Stimulated activated CD8-positive, alpha-beta memory T cell treated with anti-CD3 and anti-CD28 coated beads, Interleukin-12 subunit alpha, Interleukin-12 subunit beta, amount 100 ng/mL, for 24 hours (primary cell): ENCODE data around the gene AHDC1.
"Not testable (repeated sequence)": the region's sequence is repeated elsewhere in the genome, so short reads cannot be mapped to it uniquely, and the experiment has no call there.

Experiments
- DNase-seq: peaks from one replicate; pipeline ENCODE4 v3.0.0-alpha.2; 2020; ENCODE audit errors: extremely low read depth

AHDC1 gene

DNA sequence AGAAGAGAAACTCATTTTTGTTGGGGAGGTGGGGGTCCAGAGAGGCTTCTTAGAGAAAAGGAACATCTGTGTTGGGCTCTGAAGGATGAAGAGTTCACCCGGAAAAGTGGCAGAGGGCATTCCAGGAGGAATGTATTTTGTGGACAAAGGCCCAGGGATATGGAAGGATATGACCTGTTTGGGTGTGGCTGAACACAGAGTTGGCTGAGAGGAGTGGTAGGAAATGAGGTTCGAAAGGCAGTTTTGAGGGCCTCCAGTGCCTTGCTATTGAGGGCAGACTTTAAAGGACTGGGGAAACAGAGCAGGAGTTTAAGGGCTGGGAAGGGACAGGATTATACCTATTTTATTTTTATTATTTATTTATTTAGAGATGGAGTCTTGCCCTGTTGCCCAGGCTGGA lies 86.6 kb downstream of the AHDC1 start:
- no peak for DNase-seq

DNA sequence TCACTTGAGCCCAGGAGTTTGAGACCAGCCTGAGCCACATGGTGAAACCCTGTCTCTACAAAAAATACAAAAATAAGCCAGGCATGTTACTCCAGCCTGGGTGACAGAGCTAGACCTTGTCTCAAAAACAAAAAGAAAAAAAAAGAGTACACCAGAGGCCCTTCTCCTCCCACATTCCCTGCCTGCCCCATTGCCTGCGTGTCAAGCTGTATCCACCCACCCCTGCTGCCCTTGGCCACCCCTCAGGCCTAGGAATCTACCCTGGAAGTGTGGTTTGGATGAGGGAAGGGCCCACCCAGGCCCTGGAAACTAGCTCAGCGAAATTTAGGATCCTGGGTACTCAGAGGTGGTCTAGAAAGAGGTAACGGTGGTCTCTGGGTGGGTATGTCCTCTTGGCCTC lies 88.3 kb downstream of the AHDC1 start:
- DNase-seq: no peak

- no peak for DNase-seq
Measured at GRCh38 chr1:27513958-27514357, 90.0 kb downstream of the AHDC1 start.

- DNase-seq: no peak
Measured at GRCh38 chr1:27513528-27513927, 90.4 kb downstream of the AHDC1 start.

DNA sequence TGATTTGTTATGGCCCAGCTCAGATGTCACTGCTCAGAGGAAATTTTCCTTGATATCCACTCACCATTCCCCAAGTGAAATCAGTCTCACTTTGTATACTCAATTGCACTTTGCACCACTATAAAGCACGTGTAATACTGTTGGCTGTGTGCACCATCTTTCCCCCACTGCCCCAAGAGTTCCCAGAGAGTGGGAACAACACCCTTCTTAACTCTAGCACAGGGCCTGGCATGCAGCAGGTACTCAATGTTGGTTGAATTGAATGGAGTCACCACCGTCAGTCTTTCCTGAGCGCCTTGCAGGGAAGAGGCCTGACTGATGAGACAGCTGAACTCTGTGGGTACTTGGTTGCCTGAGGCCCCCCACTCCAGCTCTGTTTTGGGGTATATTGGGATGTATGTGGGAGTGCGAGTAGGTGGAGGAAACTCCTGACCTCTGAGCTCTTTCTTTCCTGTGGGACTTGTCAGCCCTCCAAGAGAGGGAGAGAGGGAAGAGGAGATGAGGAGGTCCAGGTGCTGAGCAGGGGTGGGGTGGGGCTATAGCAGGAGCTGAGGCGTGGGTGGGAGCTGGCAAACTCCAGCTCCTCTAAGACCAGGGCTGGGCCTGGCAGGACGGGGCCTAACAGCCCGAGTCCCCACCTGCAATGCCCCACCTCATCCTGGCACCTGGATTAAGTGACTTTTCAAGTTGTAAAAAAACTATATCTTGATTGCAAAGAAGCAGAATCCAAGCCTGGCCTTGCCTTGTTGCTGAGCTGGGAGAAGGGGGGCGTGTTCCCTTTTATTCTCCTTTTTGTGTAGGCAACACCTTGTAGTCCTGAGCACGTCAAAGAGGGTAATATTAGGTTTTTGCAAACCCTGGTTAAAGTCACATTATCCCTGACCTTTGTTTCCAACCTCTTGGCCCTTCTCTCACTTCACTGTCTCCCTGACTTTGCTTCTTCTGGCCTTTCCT lies 94.5 kb downstream of the AHDC1 start:
- no peak for DNase-seq

DNA sequence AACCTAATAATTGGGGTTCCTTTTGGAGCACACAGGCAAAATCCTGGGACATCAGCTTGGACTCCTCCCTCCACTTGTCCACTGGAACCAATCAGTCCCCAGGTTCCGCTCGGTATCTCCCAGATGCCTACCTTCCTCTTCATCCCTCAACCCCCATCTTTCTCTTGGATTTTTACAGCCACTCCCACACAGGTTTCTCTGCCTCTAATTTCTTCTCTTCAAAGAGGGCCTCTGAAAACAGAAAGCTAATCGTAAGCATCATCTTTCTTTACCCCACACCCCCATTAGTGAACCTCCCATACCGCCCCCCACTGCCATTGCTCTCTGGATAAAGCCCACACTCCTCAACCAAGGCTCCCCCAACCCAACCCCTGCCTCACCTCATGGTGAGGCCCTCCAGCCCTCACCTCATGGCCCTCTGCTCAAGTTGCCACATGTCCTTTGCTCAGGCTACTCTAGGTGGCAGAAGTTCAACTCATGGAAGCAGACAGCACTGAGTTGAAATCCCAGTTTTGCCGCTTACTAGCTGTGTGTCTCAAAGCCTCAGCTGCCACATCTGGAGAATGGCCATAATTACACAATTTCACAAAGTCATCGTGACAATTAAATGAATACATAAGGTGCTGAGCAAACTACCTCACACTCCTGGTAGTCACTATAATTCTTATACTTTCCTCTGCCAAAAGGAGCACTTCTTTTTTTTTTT lies 95.8 kb downstream of the AHDC1 start:
- DNase-seq: no peak

DNA sequence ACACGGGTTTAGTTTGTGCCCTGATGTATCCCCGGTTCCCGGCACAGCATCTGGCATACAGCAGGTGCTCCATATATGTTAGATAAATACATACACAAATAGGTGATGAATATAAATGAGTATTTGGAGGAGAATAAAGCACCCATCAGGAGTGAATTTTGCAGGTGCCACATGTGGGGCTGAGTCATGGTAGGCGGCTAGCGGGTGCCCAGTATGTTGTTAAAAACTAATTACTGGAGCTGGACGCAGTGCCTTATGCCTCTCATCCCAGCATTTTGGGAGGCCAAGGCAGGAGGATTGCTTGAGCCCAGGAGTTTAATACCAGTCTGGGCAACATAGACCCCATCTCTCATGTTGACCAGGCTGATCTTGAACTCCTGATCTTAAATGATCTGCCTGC lies 97.2 kb downstream of the AHDC1 start:
- DNase-seq: no peak

- DNase-seq: no peak
Measured at GRCh38 chr1:27505420-27505680, 98.6 kb downstream of the AHDC1 start.

DNA sequence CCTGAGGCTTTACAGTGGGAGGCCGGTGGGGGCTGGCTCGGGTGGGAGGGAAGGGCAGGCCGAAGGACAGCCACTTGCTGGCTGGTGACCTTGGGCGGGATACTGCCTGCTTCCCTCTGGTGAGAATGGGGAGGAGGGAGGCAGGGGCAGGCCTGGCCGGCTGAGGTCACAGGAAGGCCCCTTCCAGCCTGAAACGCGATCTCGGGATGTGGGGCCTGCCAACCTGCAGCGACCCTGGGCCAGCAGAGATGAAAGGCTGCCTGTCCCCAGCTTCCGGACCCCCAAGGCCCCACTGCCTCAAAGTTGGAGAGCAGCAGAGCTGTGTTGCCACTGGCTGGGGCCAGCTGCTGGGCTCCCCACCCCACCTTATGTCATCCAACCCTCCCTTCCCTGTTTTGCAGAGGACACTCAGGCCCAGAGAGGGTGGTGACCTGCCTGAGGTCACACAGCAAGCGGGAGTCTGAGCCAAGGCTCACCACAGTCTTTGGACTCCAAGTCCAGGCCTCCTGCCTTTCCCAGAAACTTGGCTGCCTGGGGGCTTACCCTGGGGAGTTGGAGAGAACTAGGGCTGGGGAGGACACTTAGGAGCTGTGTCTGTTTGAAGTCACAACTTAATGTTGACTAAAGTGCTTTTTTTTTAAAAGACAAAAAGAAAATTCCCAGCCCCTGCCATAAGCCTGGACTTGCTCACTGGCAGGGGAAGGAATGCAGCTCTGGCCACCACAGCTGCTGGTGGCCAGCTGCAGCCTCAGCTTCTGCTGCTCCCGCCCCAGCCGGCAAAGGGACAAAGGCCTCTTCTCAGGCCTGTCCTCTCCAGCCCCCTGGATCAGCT lies 99.1 kb downstream of the AHDC1 start:
- DNase-seq: no peak

DNA sequence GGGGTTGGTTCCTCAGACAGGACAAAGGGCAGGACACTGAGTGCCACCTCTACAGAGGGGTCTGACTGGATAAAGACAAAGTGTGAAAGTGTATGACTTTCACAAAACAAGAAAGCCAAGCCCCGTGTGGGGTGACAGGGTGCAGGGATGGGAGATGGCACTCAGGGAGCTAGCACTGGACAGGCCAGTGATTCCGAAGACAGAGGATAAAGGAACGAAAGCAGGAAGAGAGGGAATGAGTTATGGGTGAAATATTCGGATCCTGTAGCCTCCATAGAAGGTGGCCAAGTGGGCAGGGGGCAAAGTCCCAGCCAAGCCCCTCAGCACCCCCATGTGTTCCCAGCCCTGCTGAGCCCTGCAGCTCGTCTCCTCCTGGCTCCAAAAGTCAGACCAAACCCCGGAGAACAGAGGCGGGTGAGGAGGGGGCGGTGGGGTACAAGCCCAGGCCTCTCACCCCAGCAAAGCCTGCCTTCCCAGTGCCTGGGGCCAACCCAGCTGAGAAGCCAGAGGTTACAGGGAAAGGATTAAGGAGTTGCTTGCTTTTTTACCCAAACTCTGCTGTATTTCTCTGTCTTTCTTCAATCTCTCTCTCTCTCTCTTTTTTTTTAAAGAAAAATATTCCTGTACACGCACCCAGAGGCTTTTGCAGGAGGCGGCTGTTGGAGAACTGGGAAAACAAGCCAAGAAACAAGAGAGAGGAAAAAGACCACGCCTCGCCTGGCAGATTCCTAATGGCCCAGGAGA lies 99.9 kb downstream of the AHDC1 start:
- no peak for DNase-seq

DNA sequence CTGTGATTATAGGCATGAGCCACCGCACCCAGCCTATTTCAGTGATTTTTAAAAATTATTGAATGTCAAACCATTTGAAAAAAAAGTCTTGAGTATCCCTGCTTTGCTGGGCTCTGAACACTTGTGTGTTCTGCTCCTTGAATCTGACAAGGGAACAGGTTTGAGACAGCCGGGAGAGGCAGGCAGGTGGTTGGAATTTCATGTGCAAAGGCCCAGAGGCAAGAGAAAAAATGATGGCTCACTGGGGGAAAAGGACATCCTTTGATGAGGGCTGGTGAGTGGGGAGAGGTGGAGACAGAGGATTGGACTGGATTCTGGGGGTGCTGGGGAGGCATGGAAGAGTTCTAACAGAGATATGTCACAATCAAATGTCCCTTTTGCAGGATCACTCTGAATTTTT lies 100.9 kb downstream of the AHDC1 start:
- no peak for DNase-seq

- not testable (repeated sequence) for DNase-seq
Measured at GRCh38 chr1:27501159-27501558, 102.8 kb downstream of the AHDC1 start.

GRCh38 chr1:27499142-27499541 lies 104.8 kb downstream of the AHDC1 start:
- DNase-seq: no peak

DNA sequence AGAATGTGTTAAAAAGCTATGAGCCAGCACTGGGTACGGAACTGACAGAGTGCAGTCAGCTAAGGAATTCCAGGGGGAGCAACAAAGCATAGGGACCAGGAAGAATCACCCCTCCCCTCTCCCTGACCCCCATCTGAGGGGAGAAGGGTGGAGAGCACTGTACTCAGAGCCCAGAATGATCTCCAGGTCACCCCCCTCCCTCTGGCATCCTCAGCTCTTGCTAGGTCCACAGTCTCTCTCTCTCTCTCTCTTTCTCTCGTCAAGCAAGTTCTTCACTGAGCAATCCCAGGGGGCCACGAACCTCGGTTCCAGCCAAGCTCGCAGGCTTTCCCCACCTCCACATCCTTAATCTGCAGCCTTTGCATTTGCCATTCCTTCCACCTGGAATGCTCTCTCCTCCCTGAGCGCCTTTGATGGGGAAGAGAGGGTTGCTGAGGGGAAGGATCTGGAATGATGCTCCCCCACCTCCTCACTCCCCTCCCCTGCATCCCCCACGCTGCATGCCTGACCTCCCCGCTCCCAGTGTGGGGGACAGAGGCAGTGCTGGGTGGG lies 107.3 kb downstream of the AHDC1 start:
- no peak for DNase-seq

DNA sequence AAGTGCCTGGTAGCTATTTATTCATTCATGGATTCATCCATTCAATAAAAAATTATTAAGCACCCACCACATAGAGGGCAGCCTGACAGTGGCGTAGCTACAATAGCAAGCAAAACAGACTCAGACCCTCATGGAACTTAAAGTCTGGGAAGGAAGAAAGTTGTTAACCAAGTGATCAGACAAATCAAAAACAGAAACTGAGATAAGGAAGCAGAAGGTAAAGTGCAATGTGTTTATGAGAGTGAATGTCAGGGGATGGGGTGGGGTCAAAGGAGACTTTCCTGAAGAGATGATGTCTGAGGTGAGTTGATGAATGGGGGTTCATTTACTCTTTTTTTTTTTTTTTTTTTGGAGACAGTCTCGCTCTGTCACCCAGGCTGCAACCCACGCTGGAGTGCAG lies 111.1 kb downstream of the AHDC1 start:
- DNase-seq: no peak

DNA sequence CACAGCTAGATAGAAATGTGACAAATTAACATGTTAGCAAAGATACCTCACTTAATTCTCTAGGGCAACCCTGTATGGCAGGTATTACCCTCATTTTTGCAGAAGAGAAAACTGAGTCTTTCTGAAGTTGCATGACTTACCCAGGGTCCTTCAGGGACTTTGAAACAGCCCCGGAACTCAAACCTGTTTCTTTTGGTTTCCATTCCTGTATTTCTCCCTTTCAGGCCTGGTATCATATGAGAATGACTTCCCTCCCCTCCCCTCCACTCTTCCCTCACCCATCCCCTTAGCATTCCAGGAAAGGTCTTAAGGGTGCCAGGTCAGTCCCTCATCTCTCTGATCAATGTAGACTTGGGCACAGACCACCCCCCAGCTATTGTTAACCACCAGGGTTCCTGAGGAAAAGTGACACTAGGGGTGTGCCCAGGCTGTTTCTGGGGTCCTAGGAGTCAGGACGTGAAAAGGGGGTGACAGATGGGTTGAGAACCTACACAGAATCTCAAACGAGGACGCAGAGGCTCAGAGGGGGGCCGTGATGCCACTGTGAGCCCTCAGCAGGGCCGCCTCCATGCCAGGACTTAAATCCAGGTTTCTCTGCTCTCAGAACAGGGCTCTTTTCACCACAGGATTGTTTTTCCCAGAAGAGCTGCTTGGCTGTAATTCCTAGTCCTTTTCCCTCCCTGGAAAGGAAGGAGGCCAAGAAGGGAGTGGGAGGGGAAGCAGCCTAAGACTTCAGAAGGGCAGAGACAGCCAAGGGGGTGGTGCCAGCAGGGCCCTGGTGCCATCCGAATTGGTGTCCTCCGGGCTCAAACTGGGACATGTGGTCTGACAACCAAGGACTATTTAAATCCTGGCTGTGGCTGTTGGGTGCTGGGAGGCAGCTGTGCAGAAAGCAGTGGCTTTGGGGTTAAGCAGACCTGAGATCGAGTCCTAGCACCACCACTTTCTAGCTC lies 111.9 kb downstream of the AHDC1 start:
- no peak for DNase-seq

- peak; percentile 94 for DNase-seq
Measured at GRCh38 chr1:27489973-27490741, 113.8 kb downstream of the AHDC1 start, which contains the start of gene WASF2. Gene WASF2, minus strand, starts transcription at chr1:27490167. Its CDS starts 61,277 bp downstream, at chr1:27428890.

DNA sequence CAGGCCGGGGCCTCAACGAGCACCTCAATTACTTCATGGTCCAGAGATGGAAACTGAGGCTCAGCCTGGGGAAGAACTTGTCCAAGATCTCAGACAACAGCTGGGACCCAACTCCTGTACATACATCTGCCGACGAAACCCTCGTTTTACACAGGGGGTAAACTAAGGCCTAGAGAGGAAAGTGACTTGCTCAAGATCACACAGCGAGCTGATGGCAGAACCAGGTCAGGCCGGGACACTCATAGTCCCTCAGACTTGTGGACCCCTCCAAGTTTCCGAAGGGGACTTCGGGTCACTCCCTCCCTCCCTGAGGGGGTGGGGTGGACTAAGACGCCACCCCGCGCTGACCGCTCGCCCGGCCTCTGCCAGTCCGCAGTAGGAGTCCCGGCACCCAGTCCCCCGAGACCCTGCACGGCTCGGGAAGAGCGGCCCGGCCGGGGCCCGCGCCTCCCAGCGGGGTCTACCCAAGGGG lies 114.4 kb downstream of the AHDC1 start:
- no peak for DNase-seq
